HepG2 (cell line): Measurements from ENCODE around the gene NEK11. TPM values are rescaled to one million over a fixed set of nuclear protein-coding genes. Genes with fewer than 3 reads are reported as not detected.

ENCODE experiments used
- ATAC-seq: fragments of 200-7000 bp; cut with Tn5 transposase; 3 replicates; pipeline ENCODE4 v1.9.1; 2020; ENCODE audit warnings: mild to moderate bottlenecking, moderate library complexity
- BruUV-seq: library from RNA; stranded (reverse); fragments of 400-500 nt; replicated peaks from 2 replicates; lab custom pipeline; 2021; lab: Mats Ljungman, UMichigan
- CTCF ChIA-PET: fragments of 300-600 bp; formaldehyde crosslinking; extraction: SDS; loops from one replicate; lab custom pipeline; 2021; ENCODE audit warnings: low total read pairs, inconsistent platforms, low intra/inter-chr PET ratio; lab: Yijun Ruan, JAX
- POLR2A ChIA-PET: fragments of 350-600 bp; sonication (Branson Sonifier 250); formaldehyde crosslinking; loops from one replicate; lab custom pipeline; 2020; ENCODE audit warnings: antibody characterized with exemption, inconsistent platforms; lab: Yijun Ruan, JAX
- DNase-seq: peaks from one replicate; pipeline ENCODE4 v3.0.0-alpha.2; 2015; ENCODE audit warnings: low spot score
- FAIRE-seq: peaks from 3 replicates; lab custom pipeline; 2011; peaks lifted over from hg19 to GRCh38; lab: Jason Lieb, UNC
- H2AFZ ChIP-seq: one replicate; pipeline ENCODE4 v1.6.1; 2011; ENCODE audit warnings: low read length, inconsistent platforms
- H3K27ac ChIP-seq: fragments of 300-600 bp; 3 replicates; pipeline ENCODE4 v1.8.0; 2011; ENCODE audit warnings: mixed run types, mild to moderate bottlenecking, mixed read lengths, low read length, inconsistent platforms; ENCODE audit not compliant: insufficient read depth; ENCODE audit errors: extremely low read length
- H3K27me3 ChIP-seq, 2 experiments: fragments of 200-600 bp in 1 of 2; 2 replicates in 1 of 2; 3 replicates in 1 of 2; pipeline versions ENCODE4 v1.6.0 to v1.8.0; 2011; ENCODE audit warnings: low read length in 2 of 2, mild to moderate bottlenecking in 2 of 2, moderate library complexity in 2 of 2, inconsistent platforms in 1 of 2; ENCODE audit not compliant: insufficient read depth in 2 of 2, control insufficient read depth in 1 of 2
- H3K36me3 ChIP-seq, 2 experiments: fragments of 200-600 bp in 1 of 2; replicated peaks in 1 of 2; 2 replicates in 1 of 2; 3 replicates in 1 of 2; pipeline versions ENCODE4 v1.5.1 to v1.8.0; 2011; ENCODE audit warnings: low read length in 2 of 2, inconsistent platforms in 1 of 2; ENCODE audit not compliant: insufficient read depth in 2 of 2, control insufficient read depth in 1 of 2
- H3K4me1 ChIP-seq: 2 replicates; pipeline ENCODE4 v1.5.1; 2012; ENCODE audit warnings: low read length, inconsistent platforms; ENCODE audit not compliant: insufficient read depth
- H3K4me2 ChIP-seq: 2 replicates; pipeline ENCODE4 v1.6.0; 2011; ENCODE audit warnings: low read depth, low read length, inconsistent platforms
- H3K4me3 ChIP-seq, 3 experiments: fragments of 200-600 bp in 1 of 3; sonication (generic), shearing (Covaris generic) in 1 of 3; replicated peaks in 1 of 3; 2 replicates each; pipeline ENCODE4 v1.5.1; 2011 to 2016; ENCODE audit warnings: low read length in 3 of 3, inconsistent platforms in 2 of 3, low read depth in 2 of 3, mild to moderate bottlenecking in 2 of 3, control low read depth in 1 of 3, mixed read lengths in 1 of 3; ENCODE audit not compliant: insufficient read depth in 1 of 3
- H3K79me2 ChIP-seq: one replicate; pipeline ENCODE4 v1.6.1; 2011; ENCODE audit warnings: low read length, inconsistent platforms; ENCODE audit not compliant: insufficient read depth
- H3K9ac ChIP-seq: 2 replicates; pipeline ENCODE4 v1.6.0; 2011; ENCODE audit warnings: mild to moderate bottlenecking, low read depth, low read length, inconsistent platforms; ENCODE audit not compliant: insufficient read depth
- H3K9me3 ChIP-seq: 2 replicates; pipeline ENCODE4 v1.5.1; 2012; ENCODE audit warnings: mild to moderate bottlenecking, low read length
- H4K20me1 ChIP-seq: 2 replicates; pipeline ENCODE4 v1.6.0; 2011; ENCODE audit warnings: inconsistent platforms, mild to moderate bottlenecking, low read length, moderate library complexity; ENCODE audit not compliant: insufficient read depth
- DR1 ChIP-seq: sonication (generic); formaldehyde crosslinking; IDR thresholded peaks from 2 replicates; pipeline ENCODE4 v1.8.0; 2021; ENCODE audit warnings: mild to moderate bottlenecking, missing genetic modification reagents, inconsistent platforms
- FOXA3 ChIP-seq: IDR thresholded peaks from 2 replicates; pipeline ENCODE4 v1.6.1; 2016; ENCODE audit warnings: missing genetic modification reagents, missing compliant biosample characterization
- MAFF ChIP-seq: IDR thresholded peaks from 2 replicates; pipeline ENCODE4 v1.6.1; 2011; ENCODE audit warnings: low read depth, low read length, improper control_type of control experiment
- MAFK ChIP-seq, 2 experiments: IDR thresholded peaks in 1 of 2; conservative IDR thresholded peaks in 1 of 2; 2 replicates each; pipeline ENCODE4 v1.6.1; 2011; ENCODE audit warnings: improper control_type of control experiment in 2 of 2, low read length in 2 of 2
- NR2F1 ChIP-seq, 2 experiments: fragments of 450-650 bp in 1 of 2; formaldehyde crosslinking in 1 of 2; IDR thresholded peaks; 2 replicates each; pipeline versions ENCODE4 v1.5.0 to v1.6.1; 2016 to 2020; ENCODE audit warnings: mild to moderate bottlenecking in 1 of 2, missing compliant biosample characterization in 1 of 2, missing genetic modification reagents in 1 of 2, moderate library complexity in 1 of 2
- POLR2G ChIP-seq: fragments of 200-400 bp; formaldehyde crosslinking; IDR thresholded peaks from 2 replicates; pipeline ENCODE4 v1.6.1; 2018; ENCODE audit warnings: mild to moderate bottlenecking, low read depth, low read length, moderate library complexity
- TCF7 ChIP-seq: sonication (generic); IDR thresholded peaks from 2 replicates; pipeline ENCODE4 v1.6.1; 2016; ENCODE audit warnings: antibody characterized with exemption, low read depth
- ZNF143 ChIP-seq: sonication (generic); formaldehyde crosslinking; IDR thresholded peaks from 2 replicates; pipeline ENCODE4 v1.4.0; 2020; ENCODE audit warnings: missing genetic modification reagents
- ZNF678 ChIP-seq: sonication (generic); formaldehyde crosslinking; IDR thresholded peaks from 2 replicates; pipeline ENCODE4 v1.4.0; 2020; ENCODE audit warnings: mild to moderate bottlenecking, missing genetic modification reagents
- WGBS: methylation state at CpG from one replicate; pipeline ENCODE4 v1.1.6; 2017; ENCODE audit warnings: low lambda C conversion rate; 5-methylcytosine and 5-hydroxymethylcytosine counted together
- in situ Hi-C: cut with HindIII; loops from 2 replicates; pipeline ENCODE4 v1.10.0; 2017; ENCODE audit warnings: low pct_unique_long_range_greater_than_20kb; ENCODE audit not compliant: extremely low pct_ligation_motif_present
- intact Hi-C: fragments of 100-400 bp; cut with micrococcal nuclease; formaldehyde crosslinking; loops from one replicate; pipeline ENCODE4 v1.10.0; 2022; ENCODE audit not compliant: unreplicated experiment
- polyA plus RNA-seq, 8 experiments: library from polyadenylated mRNA; depleted of rRNA in 3 of 8; stranded (reverse) in 7 of 8; unstranded in 1 of 8; fragments of >200 nt; fragmentation: Illumina TruSeq in 4 of 8; extraction: Trizol in 4 of 8; gene quantifications; 2 replicates each; pipeline versions ENCODE4 v1.2.1 to v1.2.3, GENCODE V29; 2011 to 2016; ENCODE audit warnings: low read depth in 4 of 8, missing spikeins in 1 of 8, mixed read lengths in 1 of 8; ENCODE audit not compliant: insufficient read depth in 1 of 8
- total RNA-seq, 5 experiments: library from RNA; depleted of rRNA; stranded (reverse); fragments of >200 nt; fragmentation: Illumina TruSeq; extraction: Trizol; gene quantifications; 2 replicates each; pipeline ENCODE4 v1.2.3, GENCODE V29; 2016; ENCODE audit warnings: low read depth in 1 of 5
- TF ChIP-seq, protein P1 (sequence below): sonication (generic); formaldehyde crosslinking; IDR thresholded peaks from 2 replicates; pipeline ENCODE4 v1.4.0; 2020; ENCODE audit warnings: missing genetic modification reagents
- TF ChIP-seq, protein P2 (sequence below): IDR thresholded peaks from 2 replicates; pipeline ENCODE4 v1.6.1; 2016; ENCODE audit warnings: low read depth, control low read depth
- TF ChIP-seq, protein P3 (sequence below): sonication (generic); formaldehyde crosslinking; conservative IDR thresholded peaks from 2 replicates; pipeline ENCODE4 v1.4.0; 2020; ENCODE audit warnings: mild to moderate bottlenecking, missing genetic modification reagents, moderate library complexity
- TF ChIP-seq, protein P4 (sequence below): sonication (generic); formaldehyde crosslinking; IDR thresholded peaks from 2 replicates; pipeline ENCODE4 v1.5.0; 2020; ENCODE audit warnings: mild to moderate bottlenecking, missing genetic modification reagents

Gene NEK11
- total and polyA plus RNA-seq, 2 of the 13 experiments (the other 11 are each of a cell fraction or from before 2014, with no cell fraction given), result 0.95 to 2.2 TPM

DNA sequence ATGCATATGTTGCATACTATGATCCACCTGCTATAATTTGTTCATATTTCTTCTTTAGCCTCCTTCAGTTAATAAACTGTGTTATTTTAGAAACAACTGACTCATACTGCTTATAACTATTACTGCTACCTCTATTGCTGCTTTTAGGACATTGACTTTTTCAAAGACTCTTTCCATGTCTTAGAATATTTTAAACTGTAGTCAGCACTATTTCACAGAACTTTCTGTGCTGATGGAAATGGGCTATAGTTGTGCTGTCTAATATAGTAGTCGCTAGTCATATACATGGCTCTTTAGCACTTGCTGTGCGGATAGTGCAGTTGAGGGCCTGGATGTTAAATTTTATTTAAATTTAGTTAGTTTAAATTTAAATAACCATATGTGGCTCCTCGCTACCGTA lies 55.6 kb downstream of the NEK11 start:
- WGBS, result 74% methylated on average over 4 of the region's 4 CpGs
- H3K27me3 ChIP-seq, result no peaks in the 10 kb centered on the region
- H3K9ac ChIP-seq, result no peak overlapping the region
- in situ Hi-C loops, result no loop called here
- intact Hi-C loops, result no loop called here
- ChIA-PET CTCF (no interaction called here), POLR2A (no interaction called here)
- no peak overlapping the region for H3K4me2 ChIP-seq
- H4K20me1 ChIP-seq, result no peaks in the 10 kb centered on the region
- H3K9me3 ChIP-seq, result no peaks in the 10 kb centered on the region
- H3K4me3 ChIP-seq, result no peak overlapping the region
- DNase-seq (no peak), ATAC-seq (no peak), FAIRE-seq (no peak)
- H2AFZ ChIP-seq, result no peak overlapping the region
- no peaks in the 10 kb centered on the region for H3K4me1 ChIP-seq
- no TSS peak for BruUV-seq
- no peak overlapping the region for H3K27ac ChIP-seq
- H3K36me3 ChIP-seq, result no peaks in the 10 kb centered on the region
- no peaks in the 10 kb centered on the region for H3K79me2 ChIP-seq
- TF ChIP-seq FOXA3 (no peak), MAFF (peak; percentile 50), POLR2G (no peak), MAFK (conservative IDR thresholded peaks at IDR 0.05 in 1 of 2, IDR thresholded peaks at IDR 0.05 in 1 of 2; ENCODE audit: low read length in 2 of 2) (peak; percentile 59 to 80; a peak in 3 of 4 replicates), ZNF678 (CRISPR knock-in tag) (no peak), TCF7 (no peak), NR2F1 (CRISPR knock-in tag; IDR thresholded peaks at IDR 0.05) (no peak), DR1 (no peak), ZNF143 (CRISPR knock-in tag) (no peak)
- TF ChIP-seq, protein P1, sequence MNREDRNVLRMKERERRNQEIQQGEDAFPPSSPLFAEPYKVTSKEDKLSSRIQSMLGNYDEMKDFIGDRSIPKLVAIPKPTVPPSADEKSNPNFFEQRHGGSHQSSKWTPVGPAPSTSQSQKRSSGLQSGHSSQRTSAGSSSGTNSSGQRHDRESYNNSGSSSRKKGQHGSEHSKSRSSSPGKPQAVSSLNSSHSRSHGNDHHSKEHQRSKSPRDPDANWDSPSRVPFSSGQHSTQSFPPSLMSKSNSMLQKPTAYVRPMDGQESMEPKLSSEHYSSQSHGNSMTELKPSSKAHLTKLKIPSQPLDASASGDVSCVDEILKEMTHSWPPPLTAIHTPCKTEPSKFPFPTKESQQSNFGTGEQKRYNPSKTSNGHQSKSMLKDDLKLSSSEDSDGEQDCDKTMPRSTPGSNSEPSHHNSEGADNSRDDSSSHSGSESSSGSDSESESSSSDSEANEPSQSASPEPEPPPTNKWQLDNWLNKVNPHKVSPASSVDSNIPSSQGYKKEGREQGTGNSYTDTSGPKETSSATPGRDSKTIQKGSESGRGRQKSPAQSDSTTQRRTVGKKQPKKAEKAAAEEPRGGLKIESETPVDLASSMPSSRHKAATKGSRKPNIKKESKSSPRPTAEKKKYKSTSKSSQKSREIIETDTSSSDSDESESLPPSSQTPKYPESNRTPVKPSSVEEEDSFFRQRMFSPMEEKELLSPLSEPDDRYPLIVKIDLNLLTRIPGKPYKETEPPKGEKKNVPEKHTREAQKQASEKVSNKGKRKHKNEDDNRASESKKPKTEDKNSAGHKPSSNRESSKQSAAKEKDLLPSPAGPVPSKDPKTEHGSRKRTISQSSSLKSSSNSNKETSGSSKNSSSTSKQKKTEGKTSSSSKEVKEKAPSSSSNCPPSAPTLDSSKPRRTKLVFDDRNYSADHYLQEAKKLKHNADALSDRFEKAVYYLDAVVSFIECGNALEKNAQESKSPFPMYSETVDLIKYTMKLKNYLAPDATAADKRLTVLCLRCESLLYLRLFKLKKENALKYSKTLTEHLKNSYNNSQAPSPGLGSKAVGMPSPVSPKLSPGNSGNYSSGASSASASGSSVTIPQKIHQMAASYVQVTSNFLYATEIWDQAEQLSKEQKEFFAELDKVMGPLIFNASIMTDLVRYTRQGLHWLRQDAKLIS (CRISPR knock-in tag), result no peak
- TF ChIP-seq, protein P2, sequence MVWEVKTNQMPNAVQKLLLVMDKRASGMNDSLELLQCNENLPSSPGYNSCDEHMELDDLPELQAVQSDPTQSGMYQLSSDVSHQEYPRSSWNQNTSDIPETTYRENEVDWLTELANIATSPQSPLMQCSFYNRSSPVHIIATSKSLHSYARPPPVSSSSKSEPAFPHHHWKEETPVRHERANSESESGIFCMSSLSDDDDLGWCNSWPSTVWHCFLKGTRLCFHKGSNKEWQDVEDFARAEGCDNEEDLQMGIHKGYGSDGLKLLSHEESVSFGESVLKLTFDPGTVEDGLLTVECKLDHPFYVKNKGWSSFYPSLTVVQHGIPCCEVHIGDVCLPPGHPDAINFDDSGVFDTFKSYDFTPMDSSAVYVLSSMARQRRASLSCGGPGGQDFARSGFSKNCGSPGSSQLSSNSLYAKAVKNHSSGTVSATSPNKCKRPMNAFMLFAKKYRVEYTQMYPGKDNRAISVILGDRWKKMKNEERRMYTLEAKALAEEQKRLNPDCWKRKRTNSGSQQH (CRISPR knock-in tag), result no peak
- TF ChIP-seq, protein P3, sequence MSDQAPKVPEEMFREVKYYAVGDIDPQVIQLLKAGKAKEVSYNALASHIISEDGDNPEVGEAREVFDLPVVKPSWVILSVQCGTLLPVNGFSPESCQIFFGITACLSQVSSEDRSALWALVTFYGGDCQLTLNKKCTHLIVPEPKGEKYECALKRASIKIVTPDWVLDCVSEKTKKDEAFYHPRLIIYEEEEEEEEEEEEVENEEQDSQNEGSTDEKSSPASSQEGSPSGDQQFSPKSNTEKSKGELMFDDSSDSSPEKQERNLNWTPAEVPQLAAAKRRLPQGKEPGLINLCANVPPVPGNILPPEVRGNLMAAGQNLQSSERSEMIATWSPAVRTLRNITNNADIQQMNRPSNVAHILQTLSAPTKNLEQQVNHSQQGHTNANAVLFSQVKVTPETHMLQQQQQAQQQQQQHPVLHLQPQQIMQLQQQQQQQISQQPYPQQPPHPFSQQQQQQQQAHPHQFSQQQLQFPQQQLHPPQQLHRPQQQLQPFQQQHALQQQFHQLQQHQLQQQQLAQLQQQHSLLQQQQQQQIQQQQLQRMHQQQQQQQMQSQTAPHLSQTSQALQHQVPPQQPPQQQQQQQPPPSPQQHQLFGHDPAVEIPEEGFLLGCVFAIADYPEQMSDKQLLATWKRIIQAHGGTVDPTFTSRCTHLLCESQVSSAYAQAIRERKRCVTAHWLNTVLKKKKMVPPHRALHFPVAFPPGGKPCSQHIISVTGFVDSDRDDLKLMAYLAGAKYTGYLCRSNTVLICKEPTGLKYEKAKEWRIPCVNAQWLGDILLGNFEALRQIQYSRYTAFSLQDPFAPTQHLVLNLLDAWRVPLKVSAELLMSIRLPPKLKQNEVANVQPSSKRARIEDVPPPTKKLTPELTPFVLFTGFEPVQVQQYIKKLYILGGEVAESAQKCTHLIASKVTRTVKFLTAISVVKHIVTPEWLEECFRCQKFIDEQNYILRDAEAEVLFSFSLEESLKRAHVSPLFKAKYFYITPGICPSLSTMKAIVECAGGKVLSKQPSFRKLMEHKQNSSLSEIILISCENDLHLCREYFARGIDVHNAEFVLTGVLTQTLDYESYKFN (CRISPR knock-in tag), result no peak
- TF ChIP-seq, protein P4, sequence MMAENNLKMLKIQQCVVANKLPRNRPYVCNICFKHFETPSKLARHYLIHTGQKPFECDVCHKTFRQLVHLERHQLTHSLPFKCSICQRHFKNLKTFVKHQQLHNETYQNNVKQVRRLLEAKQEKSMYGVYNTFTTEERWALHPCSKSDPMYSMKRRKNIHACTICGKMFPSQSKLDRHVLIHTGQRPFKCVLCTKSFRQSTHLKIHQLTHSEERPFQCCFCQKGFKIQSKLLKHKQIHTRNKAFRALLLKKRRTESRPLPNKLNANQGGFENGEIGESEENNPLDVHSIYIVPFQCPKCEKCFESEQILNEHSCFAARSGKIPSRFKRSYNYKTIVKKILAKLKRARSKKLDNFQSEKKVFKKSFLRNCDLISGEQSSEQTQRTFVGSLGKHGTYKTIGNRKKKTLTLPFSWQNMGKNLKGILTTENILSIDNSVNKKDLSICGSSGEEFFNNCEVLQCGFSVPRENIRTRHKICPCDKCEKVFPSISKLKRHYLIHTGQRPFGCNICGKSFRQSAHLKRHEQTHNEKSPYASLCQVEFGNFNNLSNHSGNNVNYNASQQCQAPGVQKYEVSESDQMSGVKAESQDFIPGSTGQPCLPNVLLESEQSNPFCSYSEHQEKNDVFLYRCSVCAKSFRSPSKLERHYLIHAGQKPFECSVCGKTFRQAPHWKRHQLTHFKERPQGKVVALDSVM (CRISPR knock-in tag), result no peak
